GM12865 (cell line): ENCODE data around the gene CTSC.
A peak's percentile ranks its signal among the peaks of the same experiment; 100 is the strongest.

Experiments used
- DNase-seq: peaks from one replicate; pipeline ENCODE4 v3.0.0; 2010; ENCODE audit warnings: low read depth
- H3K4me3 ChIP-seq: 2 replicates; pipeline ENCODE4 v1.5.1; 2011; ENCODE audit warnings: mild to moderate bottlenecking, low read depth, low read length, control low read depth
- CTCF ChIP-seq: IDR thresholded peaks from 2 replicates; pipeline ENCODE4 v1.5.1; 2011; ENCODE audit warnings: low read length, control low read depth, low read depth, inconsistent platforms; ENCODE audit not compliant: insufficient read depth; ENCODE audit errors: missing control alignments

The CTSC gene

GRCh38 chr11:88360141-88360540, 22.6 kb upstream of the CTSC start:
- H3K4me3 ChIP-seq = no peak overlapping the region
- DNase-seq = no peak
- no peak for TF ChIP-seq CTCF

GRCh38 chr11:88359541-88359940, 22.0 kb upstream of the CTSC start:
- H3K4me3 ChIP-seq = no peak overlapping the region
- TF ChIP-seq CTCF = no peak
- DNase-seq = peak; percentile 78

- DNase-seq = no peak
- no peak for TF ChIP-seq CTCF
- H3K4me3 ChIP-seq = no peak overlapping the region; the same call in 1 of the 2 replicates
These were observed 21.6 kb upstream of the CTSC start for GRCh38 chr11:88359114-88359513.

GRCh38 chr11:88358040-88358431, 20.5 kb upstream of the CTSC start:
- TF ChIP-seq CTCF = no peak
- H3K4me3 ChIP-seq = no peak overlapping the region
- DNase-seq = no peak

GRCh38 chr11:88357323-88358039, 19.9 kb upstream of the CTSC start:
- no peak for TF ChIP-seq CTCF
- no peak overlapping the region for H3K4me3 ChIP-seq
- peak; percentile 83 for DNase-seq

GRCh38 chr11:88355887-88356286, 18.4 kb upstream of the CTSC start:
- no peak for DNase-seq
- no peak for TF ChIP-seq CTCF
- no peak overlapping the region for H3K4me3 ChIP-seq

GRCh38 chr11:88354912-88355311, 17.4 kb upstream of the CTSC start:
- TF ChIP-seq CTCF = no peak
- no peak overlapping the region for H3K4me3 ChIP-seq
- DNase-seq = peak; percentile 58
